GM21825 (cell line): Measurements from ENCODE around the gene PLA2G12A.

Source experiments
- ATAC-seq: cut with Tn5 transposase; IDR thresholded peaks from one replicate; pipeline ENCODE4 v1.9.1; 2021; ENCODE audit warnings: mild to moderate bottlenecking, moderate library complexity; ENCODE audit not compliant: unreplicated experiment

PLA2G12A gene

DNA sequence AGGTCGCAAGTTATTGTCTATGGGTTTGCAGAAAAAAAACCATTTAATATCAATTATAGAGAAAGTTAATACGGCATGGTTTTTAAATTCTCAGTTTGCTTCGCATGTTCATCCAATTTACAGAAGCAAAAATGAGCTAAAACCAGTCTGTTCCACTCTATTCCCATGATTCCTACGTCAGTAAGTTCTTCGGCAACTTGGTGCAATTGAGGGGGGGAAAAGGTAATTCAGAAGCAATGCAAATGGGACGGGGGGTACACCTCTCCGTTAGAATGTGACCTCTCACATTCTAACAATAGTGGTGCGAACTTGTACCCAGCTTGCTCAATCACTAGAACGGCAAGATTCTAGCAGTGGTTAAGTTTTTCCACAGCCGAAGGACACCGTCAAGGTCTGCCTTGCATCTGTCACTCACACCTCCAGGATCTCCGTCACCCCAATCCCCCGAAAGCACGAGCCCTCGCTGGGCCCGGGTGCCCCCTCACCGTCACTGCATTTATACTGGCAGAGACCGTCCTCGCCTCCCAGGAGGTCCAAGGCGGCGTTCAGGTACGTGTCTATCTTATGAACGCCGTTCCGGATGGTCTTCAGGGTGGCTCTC, 653 bp downstream of the PLA2G12A start:
- ATAC-seq: no peak

DNA sequence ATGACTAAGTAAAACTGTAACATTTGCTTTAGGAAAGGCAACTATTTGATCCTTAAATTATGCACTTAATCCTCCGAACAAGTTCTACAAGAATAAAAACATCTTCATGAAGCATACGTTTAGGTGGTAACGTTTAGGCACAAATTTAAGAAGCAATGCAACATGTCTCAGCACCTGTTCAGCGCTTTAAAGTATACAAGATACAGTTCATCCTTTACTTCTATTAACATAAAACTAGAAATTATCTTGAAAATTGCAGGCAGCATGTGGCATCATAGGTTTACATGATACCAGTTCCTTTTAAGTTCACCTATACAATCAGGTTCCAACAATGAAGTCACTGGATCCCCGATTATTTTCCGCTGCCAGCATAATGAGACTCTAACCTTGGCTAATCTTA, 1.5 kb downstream of the PLA2G12A start:
- no peak for ATAC-seq

DNA sequence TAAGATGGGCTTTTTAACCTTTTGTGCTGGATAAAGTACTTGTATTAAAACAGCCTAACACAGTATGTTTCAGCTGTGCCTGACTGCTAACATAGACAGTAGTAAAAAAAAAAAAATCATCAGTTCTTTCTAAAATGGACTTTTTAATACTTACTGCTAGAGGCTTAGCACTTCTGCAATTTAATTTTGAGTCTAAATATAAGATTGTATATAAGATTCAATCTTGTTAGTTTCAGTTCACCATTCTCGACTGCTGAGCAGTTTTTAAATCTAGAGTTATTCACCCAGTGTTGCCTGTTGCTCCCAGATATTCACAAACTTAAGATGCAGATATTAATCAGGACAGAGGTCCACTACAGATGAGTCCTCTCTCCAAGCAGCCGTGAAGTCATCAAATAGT, 6.8 kb downstream of the PLA2G12A start:
- no peak for ATAC-seq

GRCh38 chr4:109722357-109722756, 7.5 kb downstream of the PLA2G12A start:
- ATAC-seq: no peak

- ATAC-seq: no peak
Measured at GRCh38 chr4:109721033-109721432, 8.8 kb downstream of the PLA2G12A start.

GRCh38 chr4:109719604-109720003, 10.3 kb downstream of the PLA2G12A start:
- no peak for ATAC-seq

GRCh38 chr4:109718759-109719158, 11.1 kb downstream of the PLA2G12A start:
- no peak for ATAC-seq

DNA sequence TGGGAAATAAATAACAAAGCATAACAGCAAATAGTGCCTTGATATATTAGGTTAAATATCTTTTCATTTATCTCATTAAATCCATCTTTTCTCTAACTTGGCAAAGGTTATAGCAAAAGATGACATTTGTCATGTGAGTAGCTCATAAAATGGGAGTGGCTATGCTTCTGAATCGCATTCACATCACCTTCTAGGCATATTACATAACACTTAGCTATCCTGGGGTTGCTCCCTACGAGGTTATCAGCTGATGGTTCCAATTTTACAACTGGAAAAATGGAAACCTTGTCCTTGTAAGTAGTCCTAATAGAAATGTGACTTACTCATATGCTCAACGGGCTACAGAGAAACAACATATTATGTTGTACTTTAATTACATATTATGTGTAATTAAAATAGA, 16.4 kb downstream of the PLA2G12A start:
- no peak for ATAC-seq

DNA sequence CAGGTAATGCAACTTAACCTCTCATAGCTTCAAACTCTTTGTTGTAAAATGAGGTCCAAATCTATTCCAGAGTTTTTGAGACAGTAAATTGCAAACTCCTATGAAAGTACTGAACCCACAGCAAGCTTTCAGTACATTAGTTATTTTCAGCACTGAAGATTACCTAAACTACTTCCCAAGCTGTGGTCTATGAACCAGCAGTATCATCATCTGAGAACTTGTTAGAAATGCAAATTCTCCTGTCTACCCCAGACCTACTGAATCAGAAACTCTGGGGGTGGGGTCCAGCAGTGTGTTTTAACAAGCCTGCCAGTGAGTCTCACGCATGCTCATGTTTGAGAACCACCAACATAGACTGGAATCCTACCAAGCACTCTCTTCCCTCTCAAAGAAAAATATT, 20.9 kb downstream of the PLA2G12A start:
- peak; percentile 80 for ATAC-seq

DNA sequence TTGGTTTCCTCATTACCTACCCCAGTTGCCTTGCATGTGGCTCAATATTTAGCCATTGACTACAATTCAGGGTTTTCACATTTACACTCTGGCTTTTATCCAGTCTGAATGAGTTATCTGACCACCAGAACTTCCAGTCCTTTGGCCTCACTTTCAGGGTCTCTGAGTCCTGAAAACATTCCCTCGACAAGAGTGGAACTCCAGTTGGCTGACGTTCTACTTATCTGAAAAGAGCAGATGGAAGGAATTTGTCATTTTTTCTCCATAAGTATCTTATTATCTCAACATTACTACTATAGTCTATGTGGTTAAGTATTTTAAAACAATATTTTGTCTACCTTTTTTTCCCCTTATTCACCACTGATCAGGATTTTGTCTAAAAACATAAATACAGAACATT, 21.4 kb downstream of the PLA2G12A start:
- ATAC-seq: no peak

DNA sequence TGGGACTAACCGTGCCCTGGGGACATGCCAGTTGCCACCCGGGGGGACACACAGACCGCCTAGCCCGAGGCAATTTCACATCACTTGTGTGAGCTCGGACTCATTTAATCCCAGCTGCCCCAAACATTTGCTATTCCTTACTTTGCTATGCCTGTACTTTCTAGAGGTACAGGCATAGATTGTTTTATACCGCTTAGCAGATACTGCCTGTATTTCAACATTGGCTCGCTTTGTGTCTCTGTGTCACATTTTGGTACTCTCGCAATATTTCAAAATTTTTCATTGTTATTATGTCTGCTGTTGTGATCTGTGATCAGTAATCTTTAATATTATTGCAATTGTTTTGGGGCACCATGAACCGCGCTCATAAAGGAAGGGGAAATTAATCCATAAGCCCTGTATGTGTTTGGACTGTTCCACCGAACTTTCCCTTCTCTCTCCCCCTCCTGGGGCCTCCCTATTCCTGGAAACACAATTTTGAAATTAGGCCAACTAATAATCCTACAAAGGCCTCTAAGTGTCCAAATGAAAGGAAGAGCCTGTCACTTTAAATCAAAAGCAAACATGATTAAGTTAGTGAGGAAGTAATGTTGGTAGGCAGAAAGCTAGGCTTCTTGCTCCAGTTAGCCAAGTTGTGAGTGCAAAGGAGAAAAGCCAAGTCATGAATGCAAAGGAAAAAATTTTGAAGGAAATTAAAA, 26.1 kb downstream of the PLA2G12A start:
- ATAC-seq: no peak

DNA sequence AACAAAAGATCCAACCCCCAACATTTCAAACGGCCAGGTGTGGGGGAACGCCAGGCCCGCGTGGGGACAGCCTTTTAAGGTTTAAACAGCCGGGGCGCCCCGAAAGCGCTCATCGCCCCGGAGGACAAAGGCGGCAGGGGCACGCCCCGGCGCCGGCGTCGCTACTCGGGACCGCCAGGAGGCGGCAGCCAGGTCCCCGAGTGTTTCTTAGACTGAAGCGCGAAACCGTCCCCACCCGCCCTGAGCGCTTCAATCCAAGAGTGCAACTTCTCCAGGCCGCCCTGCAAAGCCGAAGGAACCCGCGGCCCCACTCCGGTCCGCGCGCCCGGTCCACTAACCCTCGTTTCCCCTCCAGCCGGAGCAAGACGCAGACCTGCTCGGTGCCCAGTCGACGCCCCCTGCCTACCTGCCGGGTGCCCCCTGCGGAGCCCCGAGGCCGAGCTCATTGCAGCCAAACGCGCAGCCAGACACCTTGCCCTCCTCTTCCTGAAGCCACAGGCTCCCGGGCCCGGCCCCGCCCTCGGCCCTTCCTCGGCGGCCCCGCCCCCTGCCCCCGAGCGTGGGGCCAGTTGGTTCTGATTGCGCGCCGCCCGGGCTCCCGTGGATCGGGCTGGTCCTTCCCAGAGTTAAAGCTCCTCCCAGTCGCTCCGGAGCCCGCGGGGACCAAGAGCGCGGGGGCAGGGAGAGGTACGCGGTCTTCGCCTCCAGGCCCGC, 26.8 kb downstream of the PLA2G12A start, which contains the start of gene CASP6:
Gene CASP6 (minus strand): TSS at position 496 of the 714 bp plus-strand sequence. CDS start 50 bp downstream, at position 446.
- ATAC-seq: peak; percentile 73

DNA sequence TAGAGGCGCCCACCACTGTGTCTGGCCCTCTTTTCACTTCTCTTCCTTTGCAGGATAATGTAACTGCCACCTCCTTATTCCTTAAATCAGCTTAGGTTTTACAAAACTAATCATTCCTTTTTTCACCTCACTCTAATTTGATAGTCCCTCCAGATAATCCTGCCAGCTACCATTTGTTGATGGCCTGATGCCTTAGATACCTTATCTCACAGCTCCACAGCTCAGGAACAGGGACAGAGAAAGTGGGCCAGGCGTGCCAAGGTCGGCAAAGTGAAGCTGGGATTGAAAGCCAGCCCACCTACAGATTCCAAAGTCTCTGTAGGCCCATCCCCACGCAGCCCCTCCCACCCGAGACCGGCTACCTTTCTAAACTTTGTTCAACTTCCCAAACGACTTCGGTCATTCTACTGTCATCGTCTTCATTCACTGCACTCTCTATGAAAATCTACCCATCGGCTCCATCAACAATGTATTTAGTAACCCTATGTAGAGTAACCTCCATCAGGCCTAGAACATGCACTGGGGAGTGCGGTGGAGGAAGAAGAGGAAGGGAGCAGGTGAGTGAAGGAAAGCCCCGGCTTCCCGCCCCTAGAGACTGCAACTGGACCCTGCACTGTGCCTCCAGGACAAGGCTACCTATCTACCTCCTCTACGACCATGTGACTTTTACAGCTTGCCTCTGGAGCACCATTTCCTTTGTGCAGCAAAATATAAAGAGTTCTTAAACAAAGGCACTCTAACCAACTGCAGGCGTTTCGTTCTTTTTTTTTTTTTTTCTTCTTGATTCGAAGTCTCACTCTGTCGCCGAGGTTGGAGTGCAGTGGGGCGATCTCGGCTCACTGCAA, 28.1 kb downstream of the PLA2G12A start:
- ATAC-seq: no peak

DNA sequence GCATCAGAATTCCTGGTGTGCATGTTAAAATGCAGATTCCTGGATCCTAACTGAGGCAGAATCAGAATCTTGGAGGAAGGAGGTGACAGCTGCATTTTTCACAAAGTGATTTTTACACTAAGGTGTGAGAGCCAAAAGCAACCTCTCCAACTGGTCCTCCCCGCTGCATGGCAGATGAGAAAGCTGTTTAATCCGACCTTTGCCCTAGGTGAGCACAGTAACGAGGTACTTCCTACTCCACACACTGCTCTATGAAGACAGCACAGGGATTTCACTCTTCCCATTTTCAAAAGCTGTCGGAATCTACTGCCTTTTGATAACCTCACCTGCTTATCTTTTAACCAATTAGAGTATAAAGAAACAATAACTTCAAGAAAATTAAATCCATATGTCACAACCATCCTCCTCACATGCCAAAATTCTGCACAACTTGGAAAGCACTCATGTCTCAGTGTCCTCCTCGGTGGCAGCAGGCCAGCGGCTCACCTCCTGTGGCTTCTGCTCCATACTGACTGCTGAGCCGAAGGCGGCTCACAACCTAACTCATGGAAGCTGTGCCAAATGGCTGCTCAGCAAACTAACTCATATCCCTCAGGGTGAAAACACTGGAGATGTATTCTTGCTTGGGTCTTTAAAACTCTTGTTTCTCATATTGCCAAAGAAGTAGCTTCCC, 30.2 kb downstream of the PLA2G12A start:
- ATAC-seq: no peak

DNA sequence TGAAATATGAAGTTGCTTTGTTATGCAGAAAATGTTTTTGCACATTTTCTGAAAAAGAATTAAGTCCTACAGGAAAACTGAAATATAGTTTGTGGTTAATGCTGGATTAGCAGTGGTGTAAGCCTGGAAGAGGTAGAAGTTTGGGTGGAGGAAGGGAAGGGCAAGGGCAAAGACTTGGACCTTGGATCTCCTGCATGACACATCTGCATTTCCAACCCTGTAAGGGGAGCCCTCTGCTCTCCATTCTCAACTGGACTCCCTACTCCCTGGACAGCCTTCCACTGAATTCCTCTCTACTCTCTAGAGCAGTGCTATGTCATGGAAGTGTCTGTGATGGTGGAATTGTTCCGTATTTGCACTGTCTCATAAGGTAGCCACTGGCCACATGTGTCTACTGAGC, 31.2 kb downstream of the PLA2G12A start:
- no peak for ATAC-seq

DNA sequence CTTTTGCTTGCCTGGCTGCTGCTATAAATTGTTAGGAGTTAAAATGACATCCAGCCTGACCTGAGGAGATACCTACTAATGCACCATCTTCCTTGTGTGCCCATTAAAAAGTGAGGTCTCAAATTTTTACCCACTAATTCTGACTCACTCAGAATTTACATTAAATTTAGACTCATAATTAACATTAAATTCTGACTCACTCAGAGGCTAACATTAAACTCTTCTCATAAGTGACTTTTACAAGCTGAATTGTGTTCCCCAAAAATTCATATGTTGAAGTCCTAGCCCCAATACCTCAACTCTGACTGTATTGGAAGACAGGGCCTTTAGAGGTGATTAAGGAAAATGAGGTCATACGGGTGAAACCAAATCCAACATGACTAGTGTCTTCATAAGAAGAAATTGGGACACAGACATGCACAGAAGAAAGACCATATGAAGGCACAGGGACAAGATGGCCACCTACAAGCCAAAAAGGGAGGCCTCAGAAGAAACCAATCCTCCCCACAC, 38.4 kb downstream of the PLA2G12A start:
- no peak for ATAC-seq

DNA sequence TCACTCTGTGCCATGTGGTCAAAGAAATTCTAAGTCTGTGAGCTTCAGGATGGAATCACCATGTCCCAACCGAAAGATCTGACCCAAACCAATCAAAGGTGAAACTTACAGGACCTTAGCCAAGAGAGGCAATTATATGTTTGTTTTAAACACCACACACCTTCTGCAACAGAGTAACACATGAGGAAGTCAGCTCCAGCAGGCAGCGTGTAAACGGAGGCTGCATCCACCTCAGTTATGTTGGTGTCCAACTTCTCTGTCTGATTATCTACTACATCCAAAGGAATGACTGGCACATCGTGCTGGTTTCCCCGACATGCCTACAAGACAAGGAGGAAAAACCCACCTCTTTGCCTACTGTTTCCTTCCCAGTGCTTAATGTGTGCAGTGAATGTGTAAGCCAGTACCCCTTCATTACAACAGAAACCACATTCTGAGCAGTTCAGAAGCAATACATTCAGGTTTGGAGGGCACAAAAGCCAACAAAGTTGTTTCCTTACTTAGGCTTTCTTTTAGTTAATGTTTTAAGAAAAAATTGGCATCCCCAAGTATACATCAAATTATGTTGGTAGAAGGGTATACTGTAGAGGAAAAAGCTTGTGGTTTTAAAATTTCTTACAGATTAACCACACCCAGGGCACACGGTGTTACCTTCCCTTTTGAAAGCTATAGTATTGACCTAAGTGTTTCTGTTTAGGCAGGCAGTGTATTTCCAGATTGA, 39.0 kb downstream of the PLA2G12A start:
- ATAC-seq: peak; percentile 88

GRCh38 chr4:109684727-109685126, 45.1 kb downstream of the PLA2G12A start:
- ATAC-seq: no peak

GRCh38 chr4:109683621-109684253, 46.1 kb downstream of the PLA2G12A start:
- no peak for ATAC-seq
